Tongue (tissue), 2 donors: ENCODE results near the gene PGM2L1. TPM values are rescaled to one million over a fixed set of nuclear protein-coding genes. Genes with fewer than 3 reads are reported as not detected.
"Not testable (repeated sequence)": the region's sequence is repeated elsewhere in the genome, so short reads cannot be mapped to it uniquely, and the experiment has no call there.

Source experiments
- DNase-seq: peaks from one replicate; pipeline ENCODE4 v3.0.0-alpha.2; 2015
- total RNA-seq: library from RNA; depleted of rRNA; stranded (reverse); fragments of >200 nt; gene quantifications from one replicate; pipeline ENCODE4 v1.2.3, GENCODE V29; 2014

Gene PGM2L1
- total RNA-seq, 1 donor from 2014 or later, result 12.3 TPM

- no peak for DNase-seq
These were observed 65.0 kb downstream of the PGM2L1 start for GRCh38 chr11:74333193-74333592.

GRCh38 chr11:74332291-74332690, 65.9 kb downstream of the PGM2L1 start:
- no peak for DNase-seq

- DNase-seq, result not testable (repeated sequence)
These were observed 67.2 kb downstream of the PGM2L1 start for GRCh38 chr11:74331000-74331399.

- no peak for DNase-seq
These were observed 68.0 kb downstream of the PGM2L1 start for GRCh38 chr11:74330075-74330858.

- no peak for DNase-seq
These were observed 71.2 kb downstream of the PGM2L1 start for GRCh38 chr11:74327076-74327475.

- DNase-seq, result no peak
These were observed 71.6 kb downstream of the PGM2L1 start for GRCh38 chr11:74326665-74327064.

GRCh38 chr11:74325649-74326645, 72.3 kb downstream of the PGM2L1 start:
- peak; percentile 94 for DNase-seq

GRCh38 chr11:74322667-74323066, 75.6 kb downstream of the PGM2L1 start:
- DNase-seq, result no peak

GRCh38 chr11:74321487-74322188, 76.6 kb downstream of the PGM2L1 start:
- peak; percentile 63 for DNase-seq

GRCh38 chr11:74320538-74320937, 77.7 kb downstream of the PGM2L1 start:
- no peak for DNase-seq

- DNase-seq, result peak; percentile 7
These were observed 79.0 kb downstream of the PGM2L1 start for GRCh38 chr11:74319139-74319816.

GRCh38 chr11:74318241-74318932, 79.8 kb downstream of the PGM2L1 start:
- DNase-seq, result peak; percentile 8

- no peak for DNase-seq
These were observed 81.3 kb downstream of the PGM2L1 start for GRCh38 chr11:74316772-74317505.

- no peak for DNase-seq
These were observed 85.9 kb downstream of the PGM2L1 start for GRCh38 chr11:74312326-74312725.

GRCh38 chr11:74311352-74311926, 86.8 kb downstream of the PGM2L1 start, which contains the start of gene P4HA3:
TSS of gene P4HA3 (minus strand) at chr11:74311640. CDS start at chr11:74311611, 29 bp downstream.
- peak; percentile 55 for DNase-seq

- DNase-seq, result no peak
These were observed 87.4 kb downstream of the PGM2L1 start for GRCh38 chr11:74310857-74311256.

- DNase-seq, result peak; percentile 18
These were observed 90.8 kb downstream of the PGM2L1 start for GRCh38 chr11:74307434-74307833.

- no peak for DNase-seq
These were observed 91.6 kb downstream of the PGM2L1 start for GRCh38 chr11:74306435-74307175.

- no peak for DNase-seq
These were observed 99.2 kb downstream of the PGM2L1 start for GRCh38 chr11:74299015-74299414.
